Activated T-helper 9 cell treated with anti-CD3 and anti-CD28 coated beads, Interleukin-2, amount 50 U/mL, for 16 hours (primary cell): Measurements from ENCODE around the gene APOBEC2.

Experiments used
- DNase-seq: peaks from one replicate; pipeline ENCODE4 v3.0.0-alpha.2; 2020; ENCODE audit warnings: low read depth

The APOBEC2 gene

DNA sequence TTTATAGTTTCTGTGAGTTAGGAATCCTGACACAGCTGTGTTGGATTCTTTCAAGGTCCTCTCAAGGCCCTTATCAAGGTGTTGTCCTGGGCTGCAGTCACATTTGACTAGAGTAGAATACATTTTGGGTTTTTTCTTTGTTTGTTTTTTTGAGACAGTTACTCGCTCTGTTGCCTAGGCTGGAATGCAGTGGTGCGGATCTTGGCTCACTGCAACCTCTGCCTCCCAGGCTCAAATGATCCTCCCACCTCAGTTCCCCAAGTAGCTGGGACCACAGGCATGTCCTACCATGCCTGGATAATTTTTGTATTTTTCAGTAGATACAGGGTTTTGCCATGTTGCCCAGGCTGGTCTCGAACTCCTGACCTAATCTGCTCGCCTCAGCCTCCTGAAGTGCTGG, 35.4 kb downstream of the APOBEC2 start:
- no peak for DNase-seq

- DNase-seq, result no peak
These were observed 38.1 kb downstream of the APOBEC2 start for GRCh38 chr6:41090841-41091761.

- no peak for DNase-seq
These were observed 39.6 kb downstream of the APOBEC2 start for GRCh38 chr6:41092421-41093140.

- DNase-seq, result no peak
These were observed 40.7 kb downstream of the APOBEC2 start for GRCh38 chr6:41093729-41094128.

DNA sequence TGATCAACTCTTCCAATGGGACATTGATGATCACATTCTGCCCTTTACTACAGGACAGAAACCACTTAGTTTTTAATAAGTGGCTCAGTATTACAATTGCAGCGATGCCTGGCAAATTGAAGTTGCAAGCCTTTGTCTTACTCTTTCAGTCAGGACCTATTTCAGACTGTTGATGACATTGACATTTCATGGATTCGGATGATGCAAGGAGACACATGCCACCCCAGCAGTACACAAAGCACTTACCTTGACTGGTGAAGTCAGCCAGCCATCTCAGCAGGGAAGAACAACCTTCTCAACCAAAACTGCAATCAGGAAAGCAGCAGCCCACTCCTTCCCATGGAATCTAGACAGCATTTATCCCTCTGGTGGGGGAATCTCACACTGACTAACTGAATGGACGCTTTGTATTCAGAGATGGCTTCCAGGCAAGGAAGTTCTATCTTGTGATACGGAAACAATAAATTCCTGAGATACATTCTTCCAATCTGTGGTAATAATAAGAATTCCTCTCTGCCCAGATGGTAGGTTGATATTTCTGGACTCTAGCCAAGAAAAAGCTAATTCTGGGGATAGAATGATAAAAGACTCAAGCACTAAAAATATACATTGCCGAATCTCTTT, 44.6 kb downstream of the APOBEC2 start:
- DNase-seq, result no peak

GRCh38 chr6:41098366-41098765, 45.4 kb downstream of the APOBEC2 start:
- DNase-seq, result no peak

GRCh38 chr6:41100871-41101287, 47.9 kb downstream of the APOBEC2 start:
- no peak for DNase-seq

GRCh38 chr6:41103847-41104246, 50.8 kb downstream of the APOBEC2 start:
- no peak for DNase-seq

GRCh38 chr6:41111017-41111416, 58.0 kb downstream of the APOBEC2 start:
- DNase-seq, result no peak
